HAP-1 (cell line): ENCODE data around the gene CTDSPL.

ENCODE experiments used
- DNase-seq, 2 experiments: peaks; one replicate each; pipeline ENCODE4 v3.0.0-alpha.2; 2016 to 2020; ENCODE audit warnings: low spot score in 2 of 2
- H3K27me3 ChIP-seq: fragments of 250-450 bp; sonication (Bioruptor Pico); 2 replicates; pipeline ENCODE4 v1.5.1; 2020; ENCODE audit warnings: low read depth, mild to moderate bottlenecking, moderate library complexity
- H3K36me3 ChIP-seq: fragments of 250-450 bp; sonication (Bioruptor Pico); replicated peaks from 2 replicates; pipeline ENCODE4 v1.5.1; 2020; ENCODE audit warnings: mild to moderate bottlenecking
- H3K4me1 ChIP-seq: fragments of 250-450 bp; sonication (Bioruptor Pico); 2 replicates; pipeline ENCODE4 v1.5.1; 2020; ENCODE audit warnings: mild to moderate bottlenecking
- H3K4me3 ChIP-seq: fragments of 250-450 bp; sonication (Bioruptor Pico); 2 replicates; pipeline ENCODE4 v1.5.1; 2020; ENCODE audit warnings: mild to moderate bottlenecking, moderate library complexity
- H3K9me3 ChIP-seq: fragments of 250-450 bp; sonication (Bioruptor Pico); 2 replicates; pipeline ENCODE4 v1.5.1; 2020; ENCODE audit warnings: mild to moderate bottlenecking, moderate library complexity
- in situ Hi-C: fragments of 300-500 bp; cut with MboI; formaldehyde crosslinking; loops from 3 replicates; pipeline ENCODE4 v1.14.3; 2020; ENCODE audit warnings: low sequenced_read_pairs, inconsistent platforms, mixed read lengths

CTDSPL gene

GRCh38 chr3:37922721-37923568 is 61.3 kb downstream of the CTDSPL start:
- Histone ChIP-seq H3K9me3 (no peaks in the 10 kb centered on the region), H3K4me3 (no peak overlapping the region), H3K36me3 (no peaks in the 10 kb centered on the region), H3K4me1 (no peaks in the 10 kb centered on the region), H3K27me3 (no peaks in the 10 kb centered on the region)
- in situ Hi-C loops: no loop called here
- no peak for DNase-seq

- H3K4me3 ChIP-seq: no peak overlapping the region
- no peak for DNase-seq
Observed at GRCh38 chr3:37923569-37924040, 61.9 kb downstream of the CTDSPL start.

GRCh38 chr3:37924453-37924852 is 62.8 kb downstream of the CTDSPL start:
- no peaks in the 10 kb centered on the region for H3K36me3 ChIP-seq
- no peak overlapping the region for H3K4me3 ChIP-seq
- H3K27me3 ChIP-seq: no peaks in the 10 kb centered on the region
- no peaks in the 10 kb centered on the region for H3K4me1 ChIP-seq
- DNase-seq: no peak
- in situ Hi-C loops: no loop called here
- no peaks in the 10 kb centered on the region for H3K9me3 ChIP-seq

More at GRCh38 chr3:37923569-37924040, 61.9 kb downstream of the CTDSPL start:
- in situ Hi-C loops: no loop called here
- no peaks in the 10 kb centered on the region for H3K4me1 ChIP-seq
- no peaks in the 10 kb centered on the region for H3K27me3 ChIP-seq
- H3K9me3 ChIP-seq: no peaks in the 10 kb centered on the region
- no peaks in the 10 kb centered on the region for H3K36me3 ChIP-seq

GRCh38 chr3:37925157-37925556 is 63.5 kb downstream of the CTDSPL start:
- H3K4me1 ChIP-seq: no peaks in the 10 kb centered on the region
- no peaks in the 10 kb centered on the region for H3K36me3 ChIP-seq
- H3K4me3 ChIP-seq: no peak overlapping the region
- in situ Hi-C loops: no loop called here
- H3K9me3 ChIP-seq: no peaks in the 10 kb centered on the region
- H3K27me3 ChIP-seq: no peaks in the 10 kb centered on the region
- no peak for DNase-seq

- no peak for DNase-seq
- H3K9me3 ChIP-seq: no peaks in the 10 kb centered on the region
- no peak overlapping the region for H3K4me3 ChIP-seq
- no peaks in the 10 kb centered on the region for H3K4me1 ChIP-seq
- in situ Hi-C loops: no loop called here
- H3K27me3 ChIP-seq: no peaks in the 10 kb centered on the region
- no peaks in the 10 kb centered on the region for H3K36me3 ChIP-seq
Observed at GRCh38 chr3:37926611-37927010, 64.9 kb downstream of the CTDSPL start.

GRCh38 chr3:37930495-37930894 is 68.8 kb downstream of the CTDSPL start:
- no peak overlapping the region for H3K4me3 ChIP-seq

GRCh38 chr3:37932505-37932904 is 70.8 kb downstream of the CTDSPL start:
- Histone ChIP-seq H3K4me1 (peaks cover 12% of the 10 kb centered on the region), H3K36me3 (no peaks in the 10 kb centered on the region), H3K9me3 (no peaks in the 10 kb centered on the region), H3K4me3 (no peak overlapping the region), H3K27me3 (no peaks in the 10 kb centered on the region)
- in situ Hi-C loops: no loop called here
- no peak for DNase-seq

More at GRCh38 chr3:37930495-37930894, 68.8 kb downstream of the CTDSPL start:
- H3K27me3 ChIP-seq: no peaks in the 10 kb centered on the region
- H3K36me3 ChIP-seq: no peaks in the 10 kb centered on the region
- in situ Hi-C loops: no loop called here
- H3K9me3 ChIP-seq: no peaks in the 10 kb centered on the region
- DNase-seq: no peak
- no peaks in the 10 kb centered on the region for H3K4me1 ChIP-seq

- Histone ChIP-seq H3K36me3 (no peaks in the 10 kb centered on the region), H3K4me1 (peaks cover 16% of the 10 kb centered on the region), H3K4me3 (no peak overlapping the region), H3K27me3 (no peaks in the 10 kb centered on the region), H3K9me3 (no peaks in the 10 kb centered on the region)
- DNase-seq: no peak
- in situ Hi-C loops: no loop called here
Observed at GRCh38 chr3:37934631-37935289, 73.1 kb downstream of the CTDSPL start.

DNA sequence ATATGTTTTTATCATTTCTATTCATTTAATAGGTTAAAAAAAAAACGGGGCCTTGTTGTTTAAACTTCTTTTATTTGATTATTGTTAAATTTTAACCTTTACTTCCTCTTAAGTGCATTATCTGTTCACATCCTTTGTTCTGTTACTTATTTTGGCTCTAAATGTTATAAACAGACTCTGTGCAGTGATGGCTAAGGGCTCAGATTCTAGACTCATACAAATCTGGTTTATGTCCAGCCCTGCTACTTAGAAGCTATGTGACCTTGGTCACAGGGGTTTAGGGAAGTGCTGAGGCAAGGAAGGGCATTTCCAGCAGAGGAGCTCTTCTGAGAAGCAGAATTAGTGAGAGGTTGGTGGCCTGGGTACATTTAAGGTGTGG is 73.6 kb downstream of the CTDSPL start:
- Histone ChIP-seq H3K36me3 (no peaks in the 10 kb centered on the region), H3K4me1 (peaks cover 16% of the 10 kb centered on the region), H3K27me3 (no peaks in the 10 kb centered on the region), H3K4me3 (no peak overlapping the region), H3K9me3 (no peaks in the 10 kb centered on the region)
- in situ Hi-C loops: no loop called here
- DNase-seq: no peak

GRCh38 chr3:37935756-37936666 is 74.3 kb downstream of the CTDSPL start:
- in situ Hi-C loops: no loop called here
- Histone ChIP-seq H3K4me3 (no peak overlapping the region), H3K4me1 (peaks cover 16% of the 10 kb centered on the region), H3K36me3 (no peaks in the 10 kb centered on the region), H3K9me3 (no peaks in the 10 kb centered on the region), H3K27me3 (no peaks in the 10 kb centered on the region)
- DNase-seq: peak; percentile 13 to 44

DNA sequence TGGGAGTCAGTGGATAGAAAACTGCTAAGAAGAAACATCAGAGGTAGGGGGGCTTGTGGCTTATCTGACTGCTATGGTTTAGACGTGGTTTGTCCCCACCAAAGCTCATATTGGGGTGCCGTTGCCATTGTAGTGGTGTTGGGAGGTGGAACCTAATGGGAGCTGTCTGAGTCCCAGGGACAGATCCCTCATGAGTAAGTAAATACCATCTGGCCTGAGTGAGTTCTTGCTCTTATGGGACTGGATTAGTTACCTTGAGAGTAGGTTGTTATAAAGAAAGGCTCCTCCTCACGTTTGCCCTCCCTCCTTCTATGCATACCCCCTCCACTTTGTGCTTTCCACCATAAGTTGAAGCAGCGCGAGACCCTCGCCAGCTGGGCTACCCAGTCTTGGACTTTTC is 75.5 kb downstream of the CTDSPL start:
- Histone ChIP-seq H3K27me3 (no peaks in the 10 kb centered on the region), H3K36me3 (no peaks in the 10 kb centered on the region), H3K4me1 (peaks cover 16% of the 10 kb centered on the region), H3K4me3 (no peak overlapping the region), H3K9me3 (no peaks in the 10 kb centered on the region)
- in situ Hi-C loops: no loop called here
- no peak for DNase-seq

- H3K36me3 ChIP-seq: no peaks in the 10 kb centered on the region
- no peak overlapping the region for H3K4me3 ChIP-seq
- H3K4me1 ChIP-seq: peaks cover 16% of the 10 kb centered on the region
- H3K9me3 ChIP-seq: no peaks in the 10 kb centered on the region
- no peaks in the 10 kb centered on the region for H3K27me3 ChIP-seq
- no peak for DNase-seq
- in situ Hi-C loops: no loop called here
Observed at GRCh38 chr3:37938011-37938410, 76.3 kb downstream of the CTDSPL start.

DNA sequence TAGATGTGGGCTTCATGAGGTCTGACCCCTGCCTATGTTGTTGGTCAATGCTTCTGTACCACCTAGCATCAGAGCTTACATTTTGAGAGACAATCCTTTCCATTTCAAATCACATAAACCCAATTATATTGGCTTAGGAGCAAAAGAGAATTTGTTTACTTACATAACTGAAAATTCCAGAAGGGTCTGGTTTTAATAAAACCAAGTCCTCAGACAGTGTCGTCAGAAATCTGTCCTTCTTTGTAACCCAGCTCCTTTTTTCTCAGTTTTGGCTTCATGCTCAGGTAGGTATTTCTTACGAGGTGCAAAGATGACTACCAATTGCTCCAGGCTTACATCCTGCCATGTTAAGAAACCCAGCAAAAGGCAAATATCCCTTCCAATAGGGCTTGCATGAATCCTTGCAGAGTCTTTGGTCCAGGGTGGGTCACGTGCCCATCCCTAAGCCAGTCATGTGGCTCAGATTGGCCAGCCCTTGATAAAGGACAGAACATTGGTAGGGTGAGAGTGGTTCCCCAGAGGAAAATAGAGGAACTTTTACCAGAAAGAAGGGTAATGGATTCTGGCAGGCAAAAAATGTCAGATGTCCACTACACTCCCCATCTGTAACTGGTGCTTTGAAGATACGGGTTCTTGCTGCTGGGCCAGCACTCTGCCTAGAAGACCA is 78.7 kb downstream of the CTDSPL start:
- peaks cover 16% of the 10 kb centered on the region for H3K4me1 ChIP-seq
- no peak overlapping the region for H3K4me3 ChIP-seq
- in situ Hi-C loops: no loop called here
- H3K27me3 ChIP-seq: no peaks in the 10 kb centered on the region
- H3K36me3 ChIP-seq: no peaks in the 10 kb centered on the region
- no peaks in the 10 kb centered on the region for H3K9me3 ChIP-seq
- DNase-seq: no peak
